Mesenchymal stem cell (in vitro differentiated cells and primary cell): ENCODE measurements around the gene CDY2B.
"Not testable (repeated sequence)": the region's sequence is repeated elsewhere in the genome, so short reads cannot be mapped to it uniquely, and the experiment has no call there.

Experiments
- DNase-seq: peaks from one replicate; pipeline ENCODE4 v3.0.0-alpha.2; 2013
- H2AFZ ChIP-seq: one replicate; pipeline ENCODE4 v1.6.1; 2013; ENCODE audit warnings: low read depth, mild to moderate bottlenecking, control low read depth, inconsistent platforms, low read length, moderate library complexity
- H2AK5ac ChIP-seq: 2 replicates; pipeline ENCODE4 v1.6.1; 2013; ENCODE audit warnings: low read length, moderate library complexity, mild to moderate bottlenecking, inconsistent platforms; ENCODE audit not compliant: severe bottlenecking
- H2BK120ac ChIP-seq: one replicate; pipeline ENCODE4 v1.6.1; 2013; ENCODE audit warnings: low read depth, mild to moderate bottlenecking, inconsistent platforms, low read length, moderate library complexity
- H2BK12ac ChIP-seq, 2 experiments: one replicate each; pipeline ENCODE4 v1.6.1; 2013; ENCODE audit warnings: inconsistent platforms in 2 of 2, low read length in 2 of 2, mild to moderate bottlenecking in 2 of 2, moderate library complexity in 2 of 2, control low read depth in 1 of 2
- H2BK15ac ChIP-seq: one replicate; pipeline ENCODE4 v1.6.1; 2013; ENCODE audit warnings: mild to moderate bottlenecking, low read depth, inconsistent platforms; ENCODE audit not compliant: poor library complexity, severe bottlenecking
- H2BK5ac ChIP-seq: 2 replicates; pipeline ENCODE4 v1.6.1; 2013; ENCODE audit warnings: low read depth, mild to moderate bottlenecking, low read length, control low read depth, inconsistent platforms; ENCODE audit not compliant: poor library complexity, severe bottlenecking
- H3K14ac ChIP-seq, 2 experiments: one replicate each; pipeline ENCODE4 v1.6.1; 2013; ENCODE audit warnings: inconsistent platforms in 2 of 2, low read length in 2 of 2, control low read depth in 1 of 2, mild to moderate bottlenecking in 1 of 2, moderate library complexity in 1 of 2
- H3K18ac ChIP-seq, 2 experiments: one replicate each; pipeline ENCODE4 v1.6.1; 2013; ENCODE audit warnings: inconsistent platforms in 2 of 2, low read length in 2 of 2, control low read depth in 1 of 2, low read depth in 1 of 2, mild to moderate bottlenecking in 1 of 2
- H3K23ac ChIP-seq, 2 experiments: one replicate each; pipeline ENCODE4 v1.6.1; 2013; ENCODE audit warnings: inconsistent platforms in 2 of 2, low read length in 2 of 2, mild to moderate bottlenecking in 2 of 2, moderate library complexity in 2 of 2, control low read depth in 1 of 2
- H3K27ac ChIP-seq: 2 replicates; pipeline ENCODE4 v1.5.1; 2013; ENCODE audit warnings: mild to moderate bottlenecking, moderate library complexity, low read length, control low read depth, inconsistent platforms; ENCODE audit not compliant: poor library complexity, severe bottlenecking
- H3K27me3 ChIP-seq, 2 experiments: 2 replicates each; pipeline versions ENCODE4 v1.6.1 to v1.7.0; 2013; ENCODE audit warnings: low read length in 2 of 2, mild to moderate bottlenecking in 2 of 2, moderate library complexity in 2 of 2, control low read depth in 1 of 2, inconsistent platforms in 1 of 2; ENCODE audit not compliant: control insufficient read depth in 1 of 2, insufficient read depth in 1 of 2
- H3K36me3 ChIP-seq, 2 experiments: 2 replicates each; pipeline versions ENCODE4 v1.6.1 to v1.7.0; 2013; ENCODE audit warnings: low read length in 2 of 2, control low read depth in 1 of 2, inconsistent platforms in 1 of 2, low read depth in 1 of 2, mild to moderate bottlenecking in 1 of 2; ENCODE audit not compliant: insufficient read depth in 2 of 2, control insufficient read depth in 1 of 2
- H3K4ac ChIP-seq, 2 experiments: one replicate each; pipeline ENCODE4 v1.6.1; 2013; ENCODE audit warnings: inconsistent platforms in 2 of 2, low read length in 2 of 2, mild to moderate bottlenecking in 2 of 2, moderate library complexity in 2 of 2, control low read depth in 1 of 2, low read depth in 1 of 2
- H3K4me1 ChIP-seq: 2 replicates; pipeline ENCODE4 v1.6.1; 2013; ENCODE audit warnings: low read depth, low read length, control low read depth; ENCODE audit not compliant: control insufficient read depth, insufficient read depth
- H3K4me2 ChIP-seq: 2 replicates; pipeline ENCODE4 v1.6.1; 2013; ENCODE audit warnings: low read length, mild to moderate bottlenecking, inconsistent platforms; ENCODE audit not compliant: poor library complexity, severe bottlenecking
- H3K4me3 ChIP-seq, 2 experiments: 2 replicates each; pipeline versions ENCODE4 v1.5.1 to v1.7.0; 2013; ENCODE audit warnings: low read length in 2 of 2, mild to moderate bottlenecking in 2 of 2, control low read depth in 1 of 2, low read depth in 1 of 2; ENCODE audit not compliant: insufficient read depth in 1 of 2
- H3K79me1 ChIP-seq: replicated peaks from 2 replicates; pipeline ENCODE4 v1.6.1; 2013; ENCODE audit warnings: mild to moderate bottlenecking, control low read depth, low read length, inconsistent platforms; ENCODE audit not compliant: poor library complexity, severe bottlenecking
- H3K9ac ChIP-seq: 2 replicates; pipeline ENCODE4 v1.7.0; 2013; ENCODE audit warnings: mild to moderate bottlenecking, low read length, moderate library complexity
- H3K9me3 ChIP-seq: 2 replicates; pipeline ENCODE4 v1.7.0; 2013; ENCODE audit warnings: mild to moderate bottlenecking, low read length; ENCODE audit not compliant: control insufficient read depth
- H4K8ac ChIP-seq: one replicate; pipeline ENCODE4 v1.6.1; 2013; ENCODE audit warnings: inconsistent platforms, mild to moderate bottlenecking, low read length, moderate library complexity
- H4K91ac ChIP-seq: one replicate; pipeline ENCODE4 v1.6.1; 2013; ENCODE audit warnings: mild to moderate bottlenecking, low read length, inconsistent platforms
- whole genome bisulfite sequencing: methylation state at CpG from one replicate; pipeline ENCODE4 v1.1.7; 2013; ENCODE audit warnings: mixed read lengths; 5-methylcytosine and 5-hydroxymethylcytosine counted together

Gene CDY2B

DNA sequence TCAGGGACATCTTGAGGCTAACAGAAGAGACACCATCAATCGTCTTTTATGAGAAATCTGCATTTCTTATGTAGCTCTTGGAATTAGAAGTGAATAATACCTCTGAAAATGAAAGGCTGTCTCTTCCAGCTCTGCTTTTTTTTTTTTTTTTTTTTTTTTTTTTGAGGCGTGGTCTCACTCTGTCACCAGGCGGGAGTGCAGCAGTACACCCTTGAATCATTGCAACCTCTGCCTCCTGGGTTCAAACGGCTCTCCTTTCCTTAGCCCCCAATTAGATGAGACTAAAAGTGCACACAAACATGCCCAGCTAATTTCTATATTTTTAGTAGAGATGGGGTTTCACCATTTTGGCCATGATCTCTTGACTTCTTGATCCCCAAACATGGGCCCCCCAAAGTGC is 12.2 kb downstream of the CDY2B start:
- not testable (repeated sequence) for H3K14ac ChIP-seq, H3K36me3 ChIP-seq, H2AK5ac ChIP-seq, H3K18ac ChIP-seq, H3K4ac ChIP-seq, H3K4me2 ChIP-seq, H3K27ac ChIP-seq, H2BK120ac ChIP-seq, H3K9ac ChIP-seq, H3K4me3 ChIP-seq, H4K8ac ChIP-seq, H2AFZ ChIP-seq, H4K91ac ChIP-seq, H2BK12ac ChIP-seq, H2BK5ac ChIP-seq, H3K4me1 ChIP-seq, H3K27me3 ChIP-seq, H2BK15ac ChIP-seq, H3K79me1 ChIP-seq, DNase-seq, H3K23ac ChIP-seq, H3K9me3 ChIP-seq
- no CpG with 5 or more reads among the region's 4 CpGs for WGBS

DNA sequence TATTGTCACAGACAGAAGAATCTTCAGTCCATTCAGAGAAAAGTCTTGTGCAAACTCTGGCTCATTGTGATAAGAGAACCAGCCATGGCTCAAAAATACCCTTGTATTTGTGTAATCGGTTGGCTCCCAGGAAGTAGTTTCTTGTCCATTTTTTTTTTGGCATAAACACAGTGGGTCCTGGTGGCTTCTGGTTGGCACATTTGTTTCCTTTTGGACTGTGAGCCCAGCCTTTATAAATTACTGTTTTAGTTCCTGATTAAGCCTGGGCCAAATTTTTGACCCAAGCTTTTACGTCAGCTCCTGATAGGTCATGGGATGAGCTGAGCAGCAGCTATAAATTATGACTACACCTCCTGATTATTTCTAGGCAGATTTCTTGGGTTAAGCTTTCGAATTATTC is 19.4 kb downstream of the CDY2B start:
- H3K4me2 ChIP-seq, H3K23ac ChIP-seq, H3K4me3 ChIP-seq, H3K27ac ChIP-seq, H3K18ac ChIP-seq, H2BK5ac ChIP-seq, H2AK5ac ChIP-seq, H2AFZ ChIP-seq, H2BK12ac ChIP-seq, H3K9me3 ChIP-seq, H3K4ac ChIP-seq, H3K9ac ChIP-seq, H2BK120ac ChIP-seq, H3K36me3 ChIP-seq, H3K14ac ChIP-seq, H3K79me1 ChIP-seq, H2BK15ac ChIP-seq, H4K91ac ChIP-seq, H3K4me1 ChIP-seq, DNase-seq, H3K27me3 ChIP-seq, H4K8ac ChIP-seq: not testable (repeated sequence)
- no CpG with 5 or more reads among the region's 3 CpGs for WGBS

GRCh38 chrY:17856963-17857848 is 22.8 kb downstream of the CDY2B start:
- not testable (repeated sequence) for H4K8ac ChIP-seq, H4K91ac ChIP-seq, H3K4me3 ChIP-seq, H3K36me3 ChIP-seq, DNase-seq, H3K23ac ChIP-seq, H3K4me1 ChIP-seq, H2BK15ac ChIP-seq, H3K9ac ChIP-seq, H3K4ac ChIP-seq, H2BK12ac ChIP-seq, H3K4me2 ChIP-seq, H2BK120ac ChIP-seq, H3K27me3 ChIP-seq, H3K27ac ChIP-seq, H3K9me3 ChIP-seq, H3K79me1 ChIP-seq, H2BK5ac ChIP-seq, H3K18ac ChIP-seq, H2AK5ac ChIP-seq, H3K14ac ChIP-seq, H2AFZ ChIP-seq
- WGBS = no CpG with 5 or more reads among the region's 10 CpGs

DNA sequence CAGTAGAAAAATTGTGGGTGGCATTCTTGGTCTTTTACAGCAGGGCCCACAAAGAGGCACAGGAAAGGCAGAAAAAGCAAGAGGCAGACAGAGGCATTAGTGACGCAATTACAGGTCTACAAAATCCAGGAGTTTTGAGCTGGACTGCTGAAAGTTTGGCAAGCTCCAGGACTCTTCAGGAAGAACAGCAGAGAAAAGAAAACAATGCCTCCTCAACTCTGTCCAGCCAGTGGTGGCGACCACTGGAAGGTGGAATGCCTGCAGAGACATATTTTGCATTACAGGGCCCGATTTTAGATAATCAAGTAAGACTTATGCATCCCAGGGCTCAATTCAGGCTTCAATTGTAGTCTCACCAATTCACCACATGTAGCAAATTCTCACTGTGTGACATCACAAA is 23.5 kb downstream of the CDY2B start:
- no CpG with 5 or more reads among the region's 3 CpGs for WGBS
- DNase-seq = not testable (repeated sequence)

More for the DNA sequence above, 23.5 kb downstream of the CDY2B start:
- not testable (repeated sequence) for H2BK15ac ChIP-seq, H3K27ac ChIP-seq, H3K4me3 ChIP-seq, H2BK120ac ChIP-seq, H2AK5ac ChIP-seq, H3K18ac ChIP-seq, H3K9me3 ChIP-seq, H2BK5ac ChIP-seq, H4K8ac ChIP-seq, H2AFZ ChIP-seq, H3K27me3 ChIP-seq, H3K4me2 ChIP-seq, H2BK12ac ChIP-seq, H3K23ac ChIP-seq, H3K79me1 ChIP-seq, H3K4me1 ChIP-seq, H3K36me3 ChIP-seq, H3K4ac ChIP-seq, H4K91ac ChIP-seq, H3K9ac ChIP-seq, H3K14ac ChIP-seq
